Stimulated activated CD4-positive, alpha-beta T cell treated with anti-CD3 and anti-CD28 coated beads, Interleukin-12 subunit alpha, Interleukin-12 subunit beta, amount 100 ng/mL, for 48 hours (primary cell): ENCODE results near the gene LRRC10B.

Experiments
- DNase-seq, 3 donors: peaks; one replicate each; pipeline ENCODE4 v3.0.0-alpha.2; 2020; ENCODE audit warnings: low read depth in 2 of 3, low spot score in 1 of 3

LRRC10B gene

DNA sequence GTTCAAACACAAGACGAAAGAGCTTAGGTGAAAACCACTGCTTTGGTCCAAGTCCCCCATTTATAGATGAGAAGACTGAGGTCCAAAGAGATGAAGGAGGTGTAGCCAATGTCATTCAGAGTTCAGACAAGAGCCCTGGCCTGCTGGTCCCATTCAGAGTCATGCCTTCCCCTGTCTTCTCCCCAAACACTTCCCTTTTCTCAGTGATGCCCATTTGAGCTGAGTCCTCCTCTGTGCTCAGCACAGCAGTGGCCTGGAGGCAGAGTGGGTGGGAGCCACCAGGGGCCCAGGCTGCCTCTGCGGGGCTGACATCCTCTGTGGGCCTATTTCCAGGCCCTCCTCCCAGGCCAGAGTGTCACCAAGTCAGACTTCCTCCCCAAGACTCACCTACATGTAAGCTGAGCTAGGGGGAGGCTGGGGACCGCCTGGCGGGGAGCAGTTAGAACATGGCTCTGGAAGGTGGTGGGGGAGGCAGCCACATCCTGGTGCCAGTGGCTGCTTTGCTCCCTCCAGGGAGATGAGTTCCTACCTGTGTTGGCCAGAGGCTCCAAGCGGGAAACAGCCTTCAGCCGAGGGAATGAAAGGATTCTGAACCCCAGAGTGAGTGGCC lies 22.4 kb upstream of the LRRC10B start:
- no peak for DNase-seq

DNA sequence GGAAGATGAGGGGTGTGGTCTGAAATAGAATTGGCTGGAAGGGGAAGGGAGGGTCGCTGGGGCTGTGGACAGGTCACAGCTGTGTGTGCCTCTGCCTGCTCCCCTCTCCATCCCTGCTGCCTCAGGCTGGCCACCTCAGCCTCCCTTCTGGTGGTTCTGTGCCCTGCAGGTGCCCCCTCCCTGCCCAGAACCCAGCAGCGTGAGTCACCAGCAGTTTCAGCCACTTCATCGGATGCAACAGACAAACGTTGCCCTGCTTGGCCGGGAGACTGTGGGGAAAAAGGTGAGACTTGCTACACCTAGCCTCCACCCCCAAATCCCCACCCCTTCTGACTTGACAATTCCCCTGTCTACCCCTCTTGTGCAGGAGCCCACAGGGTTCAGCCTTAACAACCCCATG lies 21.8 kb upstream of the LRRC10B start:
- DNase-seq: no peak

DNA sequence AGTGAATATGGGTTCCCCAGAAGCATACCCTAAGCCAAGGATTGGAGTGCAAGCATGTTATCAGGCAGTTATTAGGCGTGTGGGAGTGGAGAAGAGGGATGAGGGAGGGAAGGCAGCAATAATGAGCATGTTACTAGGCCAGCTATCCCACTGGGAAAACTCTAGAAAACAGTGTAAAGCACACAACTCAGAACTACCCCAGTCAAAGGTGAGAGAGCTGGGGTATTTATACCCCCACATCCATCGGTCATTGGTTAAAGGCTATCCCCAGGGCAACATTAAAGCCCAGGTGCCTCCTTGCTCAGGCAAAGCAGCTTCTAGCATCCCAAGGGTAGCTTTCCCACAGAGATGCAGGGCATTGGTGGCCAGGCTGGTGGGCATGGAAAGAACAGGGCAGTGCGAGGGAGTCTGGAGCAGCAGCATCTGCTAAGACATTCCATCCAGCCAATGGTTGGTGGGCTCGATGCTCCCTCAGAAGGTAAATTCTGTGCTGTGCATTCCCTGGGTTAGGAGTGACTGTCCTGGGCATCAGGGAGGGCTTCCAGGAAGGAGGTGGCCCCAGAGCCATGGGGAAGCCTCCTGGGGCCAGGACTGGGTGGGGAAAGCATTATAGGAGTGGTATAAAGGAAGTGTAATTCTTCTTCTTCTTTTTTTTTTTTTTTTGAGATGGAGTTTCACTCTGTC lies 21.1 kb upstream of the LRRC10B start:
- DNase-seq: no peak

DNA sequence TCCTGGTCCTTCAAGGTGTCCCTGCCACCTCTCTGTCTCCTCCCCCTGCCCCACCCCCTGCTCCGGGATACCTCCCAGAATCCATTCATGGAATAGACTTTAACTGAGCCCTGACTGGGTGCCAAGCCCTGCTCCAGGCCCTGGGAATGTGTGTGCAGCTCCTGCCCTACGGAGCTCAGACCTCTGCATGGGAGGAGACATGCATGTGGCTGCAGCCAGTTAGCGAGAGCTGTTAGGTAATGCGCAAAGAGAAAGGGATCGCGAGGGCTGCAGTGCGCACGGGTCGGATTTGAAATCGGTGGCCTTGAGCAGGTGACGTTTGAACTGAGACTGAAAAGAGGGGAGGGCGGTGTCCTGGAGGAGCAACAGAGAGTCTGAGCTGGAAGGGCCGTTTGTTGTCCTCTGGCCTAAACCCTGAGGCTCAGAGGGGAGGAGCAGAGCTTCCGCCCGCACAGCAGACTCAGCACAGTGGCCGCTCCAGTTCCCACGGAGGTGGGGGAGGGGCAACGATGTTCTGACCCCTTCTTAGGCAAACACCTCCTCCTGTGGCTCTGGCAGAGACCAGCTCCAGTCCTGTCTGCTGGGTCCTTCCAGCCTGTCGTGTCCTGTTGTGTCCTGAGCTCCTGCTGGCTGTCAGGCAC lies 19.8 kb upstream of the LRRC10B start:
- DNase-seq: no peak

DNA sequence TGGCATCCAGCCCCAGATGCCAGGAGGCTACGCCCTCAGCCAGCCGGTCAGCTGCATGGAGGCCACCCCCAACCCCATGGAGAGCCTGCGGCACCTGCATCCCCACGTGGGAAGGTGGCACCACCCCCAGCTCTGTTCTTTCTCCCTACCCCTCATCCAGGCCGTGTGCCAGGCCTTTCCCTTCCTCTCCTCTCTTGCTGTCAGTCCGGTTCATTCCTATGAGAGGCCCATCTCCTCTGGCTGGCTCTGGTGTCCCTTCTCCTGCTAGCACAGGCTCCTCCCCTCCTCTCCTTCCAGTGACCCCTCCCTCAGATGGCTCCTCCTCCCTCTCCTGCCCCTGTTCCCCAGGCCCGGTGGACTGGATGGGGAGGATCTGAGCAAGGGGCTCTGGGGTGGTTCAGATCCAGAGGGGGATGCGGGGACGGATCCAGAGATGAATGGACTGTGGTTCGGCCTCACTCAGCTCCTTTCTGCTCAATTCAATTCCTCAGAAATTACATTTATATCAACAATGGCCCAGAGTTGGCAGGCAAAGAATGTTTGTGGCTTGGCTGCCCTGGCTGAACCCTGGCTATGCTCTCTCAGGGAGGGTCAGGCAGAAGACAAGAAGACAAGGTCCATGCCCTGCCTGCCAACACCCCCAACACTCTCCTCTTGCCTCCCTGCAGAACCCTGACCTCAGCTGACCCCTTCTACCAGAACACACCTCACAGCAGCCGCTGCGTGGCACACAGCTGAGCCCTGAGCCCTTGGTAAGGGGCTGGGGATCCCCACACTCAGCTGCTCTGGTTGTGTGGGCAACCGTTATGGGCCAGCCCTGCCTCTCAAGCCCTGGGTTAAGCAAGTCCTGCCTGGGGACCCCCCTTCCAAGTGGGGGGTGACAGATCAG lies 18.5 kb upstream of the LRRC10B start:
- no peak for DNase-seq

DNA sequence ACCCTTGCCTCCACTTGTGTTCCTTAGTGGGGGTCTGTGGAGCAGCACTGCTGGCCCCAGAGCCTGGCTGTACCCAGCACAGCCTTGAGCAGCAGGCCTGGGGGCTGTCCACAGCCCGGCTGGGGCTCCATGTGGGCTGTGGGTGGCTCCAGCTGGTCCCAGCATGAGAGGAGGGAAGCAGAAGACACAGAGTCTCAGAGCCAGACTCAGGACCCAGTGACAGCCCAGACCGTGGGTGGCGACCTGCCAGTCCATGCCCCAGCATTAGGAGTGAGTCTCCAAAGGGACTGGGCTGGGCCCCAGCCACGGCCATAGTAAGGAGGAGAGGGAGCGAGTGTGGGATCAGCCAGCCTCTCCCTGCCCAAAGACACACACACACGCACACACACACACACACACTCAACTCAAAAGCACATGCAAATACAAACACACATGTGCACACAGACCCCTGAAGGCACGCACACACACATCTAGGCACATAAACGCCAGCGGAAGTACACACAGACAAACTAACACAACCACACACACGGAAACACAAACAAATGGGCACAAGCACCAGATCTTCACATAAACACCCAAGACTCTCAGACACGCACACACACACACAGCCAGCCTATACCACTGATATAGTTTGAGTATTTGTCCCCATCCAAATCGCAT lies 16.7 kb upstream of the LRRC10B start:
- no peak for DNase-seq

DNA sequence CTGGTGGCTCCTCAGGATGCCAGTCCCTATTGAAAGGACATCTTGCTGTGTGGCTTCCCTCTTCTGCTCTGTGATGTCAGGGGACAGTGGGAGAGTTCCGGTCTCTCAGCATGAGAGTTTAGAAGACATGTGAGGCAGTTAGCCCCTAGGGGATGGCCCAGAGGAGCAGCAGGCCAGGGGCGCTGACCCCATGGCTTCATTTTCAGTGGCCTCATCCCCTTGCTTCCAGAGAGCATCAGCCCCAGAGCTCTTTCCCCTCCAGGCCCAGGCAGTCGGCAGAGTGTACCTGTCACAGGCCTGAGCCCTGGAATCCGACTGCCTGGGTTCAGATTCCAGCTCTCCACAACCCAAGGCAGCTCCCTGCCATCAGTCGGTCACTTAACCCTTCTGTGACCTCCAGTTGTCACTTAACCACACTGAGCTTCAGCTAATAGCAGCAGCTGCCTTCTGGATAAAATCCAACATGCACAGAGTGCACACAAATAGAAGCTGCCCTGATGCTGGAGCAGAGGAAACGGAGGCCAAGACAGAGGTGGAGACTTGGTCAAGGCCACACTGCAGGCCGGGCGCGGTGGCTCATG lies 14.1 kb upstream of the LRRC10B start:
- DNase-seq: no peak

DNA sequence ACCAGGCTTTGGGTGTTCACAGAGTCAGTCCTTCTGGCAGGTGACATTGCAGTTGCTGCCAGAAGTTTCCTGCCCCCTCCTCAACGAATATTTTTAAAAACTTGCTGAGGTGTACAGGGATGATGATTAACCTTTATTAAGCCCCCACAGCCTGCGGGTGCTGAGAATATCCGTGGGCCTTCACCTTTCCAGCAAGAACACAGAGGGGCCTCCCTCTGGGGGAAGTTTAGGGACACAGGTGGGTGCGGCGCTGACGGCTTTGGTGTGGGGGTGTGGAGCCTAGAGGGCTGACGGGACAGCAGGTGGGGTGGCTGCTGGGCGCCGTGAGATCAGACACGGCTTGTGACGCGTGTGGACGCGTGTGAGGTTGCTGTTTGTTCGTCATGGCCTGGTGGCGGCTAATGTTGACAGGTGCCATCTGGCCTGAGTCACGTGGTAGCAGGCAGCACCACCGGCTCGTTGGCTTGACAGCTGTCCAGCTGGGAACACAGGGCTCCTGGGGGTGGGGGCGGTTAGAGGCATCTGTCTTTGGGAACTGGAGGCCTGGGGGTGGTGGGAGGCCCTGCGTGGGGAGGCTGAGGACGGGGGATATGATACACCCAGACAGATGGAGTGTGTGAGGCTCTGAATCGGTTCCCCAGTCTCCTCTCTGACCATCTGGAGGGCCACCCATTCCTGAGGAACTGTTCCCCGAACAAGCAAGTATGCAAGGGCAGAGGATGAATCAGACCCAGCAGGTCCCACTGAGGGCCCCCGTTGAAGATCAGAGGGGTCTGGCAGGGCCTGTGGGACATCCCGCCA lies 12.5 kb upstream of the LRRC10B start:
- DNase-seq: no peak

DNA sequence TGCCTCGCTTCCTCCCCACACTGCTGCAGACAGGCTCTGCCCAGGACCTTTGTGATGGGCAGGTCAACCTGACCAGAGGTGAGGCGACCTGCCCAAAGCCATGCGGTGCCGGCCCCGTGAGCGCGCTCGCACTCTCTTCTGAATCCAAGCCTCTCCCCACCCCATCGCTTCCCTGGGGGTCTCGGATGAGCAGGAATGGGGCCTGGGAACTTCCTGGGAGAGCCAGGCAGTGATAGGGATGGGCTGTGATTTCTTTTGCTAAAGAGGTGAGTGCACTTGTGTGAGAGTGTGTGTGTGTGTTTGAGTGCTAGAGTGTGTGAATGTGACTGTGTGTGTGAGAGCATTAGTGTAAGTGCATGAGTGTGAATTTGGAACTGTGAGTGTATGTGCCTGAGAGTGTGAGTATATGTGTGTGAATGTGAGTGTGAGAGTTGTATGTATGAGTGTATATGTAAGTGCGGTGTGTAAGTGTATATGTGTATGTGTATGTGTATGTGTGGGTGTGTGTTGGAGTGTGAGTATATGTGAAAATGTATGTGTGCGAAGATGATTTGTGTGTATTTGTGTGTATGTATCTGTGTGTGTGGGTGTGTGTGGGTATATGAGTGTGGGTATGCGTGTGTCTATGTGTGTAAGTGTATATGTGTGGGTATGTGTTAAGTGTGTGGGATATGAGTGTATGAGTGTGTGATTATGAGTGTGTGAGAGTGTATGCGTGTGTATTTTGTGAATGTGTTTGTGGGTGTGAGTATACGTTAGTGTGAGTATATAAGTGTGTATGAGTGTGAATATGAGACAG lies 11.7 kb upstream of the LRRC10B start:
- DNase-seq: no peak

DNA sequence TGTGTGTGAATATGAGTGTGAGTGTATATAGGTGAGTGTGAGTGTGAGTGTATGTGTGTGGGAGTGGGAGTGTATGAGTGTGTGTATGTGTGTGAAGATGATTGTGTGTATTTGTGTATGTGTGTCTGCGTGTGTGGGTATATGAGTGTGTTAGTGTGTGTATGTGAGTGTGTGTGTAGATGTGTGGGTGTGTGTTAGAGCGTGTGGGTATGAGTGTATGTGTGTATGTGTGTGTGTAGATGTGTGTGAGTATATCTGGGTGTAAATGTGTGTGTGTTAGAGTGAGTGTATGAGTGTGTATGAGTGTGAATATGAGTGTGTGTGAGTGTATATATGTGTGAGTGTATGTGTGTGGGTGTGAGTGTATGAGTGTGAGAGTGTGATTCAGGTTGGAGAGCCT lies 11.1 kb upstream of the LRRC10B start:
- DNase-seq: no peak

DNA sequence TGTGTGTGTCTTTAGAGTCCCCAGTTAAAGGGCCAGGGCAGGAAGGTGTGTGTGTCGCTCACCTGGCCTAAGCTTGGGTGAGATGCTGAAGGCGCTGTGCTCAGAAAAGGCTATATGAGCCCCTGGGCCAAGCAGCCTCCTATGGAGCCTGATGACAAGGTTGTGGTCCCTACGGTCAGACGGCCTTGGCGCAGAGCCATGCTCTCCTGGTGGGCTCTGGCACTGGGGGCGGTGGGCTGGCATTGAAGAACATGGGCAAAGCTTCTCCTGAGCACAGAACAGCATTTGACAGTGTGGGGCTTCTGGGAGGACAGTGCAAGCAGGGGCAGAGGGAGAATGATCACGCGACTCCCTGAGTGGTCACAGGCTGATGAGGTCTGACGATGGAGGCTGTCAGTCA lies 10.7 kb upstream of the LRRC10B start:
- DNase-seq: no peak

DNA sequence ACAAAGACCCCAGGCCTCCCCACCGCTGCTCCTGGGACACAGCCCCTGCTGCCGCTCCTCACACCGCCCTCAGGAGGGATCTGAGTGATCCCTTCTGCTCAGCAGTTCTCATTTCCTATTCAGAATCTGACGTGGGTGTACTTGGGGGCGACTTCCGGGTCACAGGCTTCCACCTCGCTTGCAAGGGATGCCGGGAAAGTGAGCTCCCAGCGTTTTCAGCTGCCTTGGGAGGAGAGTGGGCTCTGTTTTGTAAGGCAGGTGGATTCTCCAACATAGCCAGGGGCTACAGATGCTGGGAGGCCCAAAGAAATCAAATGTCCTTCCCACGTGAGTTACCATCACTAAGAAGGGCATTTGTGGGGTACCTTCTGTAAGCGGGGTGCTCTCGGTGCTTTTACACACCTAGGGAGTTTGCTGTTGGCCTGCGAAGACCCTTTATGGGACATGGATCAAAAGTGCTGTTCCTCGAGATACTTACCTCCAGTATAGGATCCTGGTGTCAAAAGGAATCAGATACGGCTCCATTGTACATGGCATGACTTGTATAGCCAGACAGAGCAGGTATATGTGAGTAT lies 9.7 kb upstream of the LRRC10B start:
- no peak for DNase-seq

DNA sequence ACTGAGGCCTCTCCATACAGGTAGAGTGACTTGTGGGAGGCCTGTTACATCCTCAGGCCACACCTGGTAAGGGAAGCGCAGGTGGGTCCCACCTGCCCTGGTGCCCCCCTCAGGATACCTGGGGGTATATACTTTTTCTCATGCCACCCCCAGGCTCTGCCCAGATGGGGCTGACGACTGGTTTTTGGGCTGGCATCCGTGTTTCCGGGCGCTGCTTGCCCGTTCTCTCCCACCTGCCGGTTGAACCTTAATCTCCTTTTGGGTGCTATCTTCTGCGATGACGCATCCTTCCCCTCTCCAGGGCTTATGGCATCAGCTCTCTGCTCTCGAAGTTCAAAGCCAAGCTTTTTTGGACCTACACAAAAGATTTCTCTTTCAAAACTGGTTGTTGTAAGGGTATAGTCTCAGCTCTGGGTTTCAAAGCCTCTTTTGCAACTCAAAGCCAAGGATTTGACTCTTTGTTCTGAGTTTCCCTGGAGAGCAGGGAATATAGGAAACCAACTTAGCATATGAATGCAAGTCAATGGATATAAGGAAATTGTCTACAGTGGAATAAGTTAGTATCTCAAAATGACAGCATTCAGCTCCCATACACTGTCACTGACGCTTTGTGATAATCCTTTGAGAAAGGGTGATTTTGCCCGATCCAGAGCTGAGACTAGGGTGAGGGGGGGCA lies 8.6 kb upstream of the LRRC10B start:
- DNase-seq: no peak

DNA sequence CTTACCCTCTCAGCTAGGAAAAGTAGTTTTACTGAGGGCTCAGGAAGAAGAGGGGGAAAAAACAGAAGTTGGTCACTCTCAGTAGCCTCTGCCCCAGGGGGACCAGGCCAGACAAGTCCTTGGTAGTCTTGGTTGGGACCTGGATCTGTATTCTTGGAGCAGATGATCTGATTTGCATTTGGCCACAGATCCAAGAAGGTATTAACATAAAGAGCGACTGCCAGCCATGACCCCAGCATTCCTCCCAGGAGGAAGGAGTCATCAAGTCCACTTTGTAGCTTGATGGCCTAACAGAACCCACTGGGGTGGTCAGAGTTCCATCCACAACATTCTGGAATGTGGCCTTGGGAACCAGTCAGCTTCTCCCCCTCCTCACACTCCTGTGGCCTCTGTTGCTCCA lies 6.0 kb upstream of the LRRC10B start:
- DNase-seq: no peak

DNA sequence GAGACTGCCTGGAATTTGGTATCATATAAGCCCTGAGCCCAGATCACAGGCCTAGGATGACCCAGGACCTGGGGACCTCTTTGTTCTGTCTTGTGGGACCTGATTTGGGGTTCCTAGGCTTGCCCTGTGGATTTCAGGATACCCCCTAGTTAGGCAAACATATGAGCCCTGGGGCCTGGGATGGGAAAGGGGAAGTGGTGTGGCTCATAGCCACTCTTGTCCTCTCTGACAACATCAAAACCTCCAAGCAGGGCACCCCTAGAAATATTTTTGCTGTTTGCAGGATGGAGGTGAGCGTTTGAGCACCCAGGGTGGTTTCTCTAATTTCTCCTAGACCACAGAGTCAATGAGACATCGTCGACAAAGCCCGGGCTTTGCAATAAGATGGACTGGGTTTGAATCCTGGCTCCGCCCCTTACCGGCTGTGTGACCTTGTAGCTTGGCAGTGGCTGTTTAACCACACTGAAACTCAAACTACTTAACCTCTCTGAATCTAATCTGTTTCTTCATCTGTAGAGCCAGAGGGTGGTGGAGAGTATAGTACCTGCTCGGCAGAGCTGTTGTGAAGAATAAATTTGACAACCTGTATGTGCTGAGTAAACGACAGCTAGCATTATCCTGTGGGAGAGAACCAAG lies 5.3 kb upstream of the LRRC10B start:
- DNase-seq: no peak

DNA sequence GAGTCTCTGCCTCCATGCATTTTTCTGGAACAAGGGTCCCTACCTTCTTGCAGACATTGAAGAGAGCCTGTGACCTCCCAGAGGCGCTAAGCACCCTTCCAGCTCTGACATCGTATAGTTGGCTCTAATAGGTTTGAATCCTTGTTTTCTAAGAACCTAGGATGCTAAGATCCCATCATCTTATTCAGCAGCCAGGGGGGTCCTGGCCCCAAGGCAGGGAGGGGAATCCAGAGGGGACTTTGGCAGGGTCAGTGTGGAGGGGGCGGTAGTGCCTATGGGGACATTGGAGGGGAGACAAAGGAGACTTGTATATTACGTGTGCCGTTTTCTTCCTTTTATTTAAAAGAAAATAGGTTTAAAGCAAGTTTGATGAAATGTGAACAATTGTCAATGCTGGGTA lies 3.4 kb upstream of the LRRC10B start:
- no peak for DNase-seq

DNA sequence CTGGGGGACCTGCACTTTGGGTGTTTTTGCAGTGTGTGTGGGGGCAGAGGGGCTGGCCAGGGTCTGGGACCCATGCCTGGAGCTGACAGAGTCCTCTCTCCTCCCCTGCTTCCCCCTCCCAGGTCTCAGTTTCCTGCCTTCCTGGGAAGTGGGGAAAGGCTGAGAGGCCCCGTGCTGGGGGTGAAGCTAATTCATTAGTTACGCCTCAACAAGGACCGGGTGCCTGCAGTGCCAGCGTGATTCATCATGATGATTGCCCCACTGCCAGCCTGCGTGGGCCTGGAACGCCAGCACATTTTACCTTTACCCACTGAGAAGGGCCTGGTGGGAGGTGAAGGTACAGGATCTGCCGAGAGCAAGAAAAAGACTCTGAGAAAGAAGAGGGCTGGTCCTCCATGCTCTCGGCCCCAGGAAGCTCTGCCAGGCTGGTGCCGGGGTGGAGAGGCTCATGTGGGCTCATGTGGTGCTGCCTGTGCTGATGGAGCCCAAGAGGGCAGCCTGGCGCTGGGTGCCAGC lies 2.9 kb upstream of the LRRC10B start:
- no peak for DNase-seq
